Lower leg skin (tissue), 3 donors: ENCODE measurements around the gene RCAN1.

ENCODE experiments used
- CTCF ChIP-seq, 3 donors: fragments of 450-650 bp; IDR thresholded peaks; one replicate each; pipeline ENCODE4 v1.5.1; 2016; ENCODE audit warnings: antibody characterized with exemption in 3 of 3, mild to moderate bottlenecking in 3 of 3, moderate library complexity in 2 of 3
- POLR2A ChIP-seq, 2 donors: fragments of 450-650 bp; IDR thresholded peaks; one replicate each; pipeline ENCODE4 v1.6.1; 2016 to 2017; ENCODE audit warnings: antibody characterized with exemption in 2 of 2, mild to moderate bottlenecking in 1 of 2, moderate library complexity in 1 of 2

GRCh38 chr21:34518301-34518700 is 96.6 kb downstream of the RCAN1 start:
- TF ChIP-seq CTCF (IDR thresholded peaks at IDR 0.05) (no peak), POLR2A (IDR thresholded peaks at IDR 0.05) (no peak)
